ENCODE data around the gene BSND.

BSND gene

GRCh38 chr1:55049914-55050278, 51.2 kb downstream of the BSND start:
- DNase-seq = no peak

GRCh38 chr1:55050283-55050682, 51.5 kb downstream of the BSND start:
- no peak for DNase-seq

- no peak for DNase-seq
Measured at GRCh38 chr1:55051169-55051568, 52.4 kb downstream of the BSND start.

GRCh38 chr1:55051621-55052020, 52.9 kb downstream of the BSND start:
- no peak for DNase-seq

- DNase-seq = no peak
Measured at GRCh38 chr1:55052221-55053142, 53.7 kb downstream of the BSND start.

- DNase-seq = no peak
Measured at GRCh38 chr1:55053265-55053954, 54.7 kb downstream of the BSND start.

- DNase-seq = no peak
Measured at GRCh38 chr1:55054396-55054795, 55.7 kb downstream of the BSND start.

GRCh38 chr1:55055084-55055882, 56.5 kb downstream of the BSND start:
- DNase-seq = no peak

GRCh38 chr1:55055951-55056631, 57.4 kb downstream of the BSND start:
- DNase-seq = no peak

GRCh38 chr1:55056632-55056992, 57.9 kb downstream of the BSND start:
- no peak for DNase-seq

GRCh38 chr1:55057270-55057955, 58.7 kb downstream of the BSND start:
- DNase-seq = no peak

- DNase-seq = no peak
Measured at GRCh38 chr1:55057956-55058298, 59.2 kb downstream of the BSND start.

- no peak for DNase-seq
Measured at GRCh38 chr1:55059302-55060132, 60.8 kb downstream of the BSND start.

- DNase-seq = no peak
Measured at GRCh38 chr1:55060133-55060999, 61.6 kb downstream of the BSND start.

- no peak for DNase-seq
Measured at GRCh38 chr1:55061000-55061705, 62.4 kb downstream of the BSND start.
